KMS-11 (cell line): ENCODE data around the gene PLK2.

ENCODE experiments used
- H2AFZ ChIP-seq: fragments of 200-600 bp; sonication (generic); 2 replicates; pipeline ENCODE4 v1.6.1; 2016; ENCODE audit warnings: antibody characterized with exemption, mixed run types, low read depth
- H3K27ac ChIP-seq: fragments of 200-600 bp; sonication (generic); 2 replicates; pipeline ENCODE4 v1.6.1; 2016; ENCODE audit warnings: mild to moderate bottlenecking, mixed run types
- H3K27me3 ChIP-seq: fragments of 200-600 bp; sonication (generic); 2 replicates; pipeline ENCODE4 v1.6.1; 2017; ENCODE audit warnings: mild to moderate bottlenecking, low read depth, mixed run types, moderate library complexity; ENCODE audit not compliant: insufficient read depth
- H3K36me3 ChIP-seq: fragments of 200-600 bp; sonication (generic); 2 replicates; pipeline ENCODE4 v1.6.1; 2017; ENCODE audit warnings: mild to moderate bottlenecking, mixed run types; ENCODE audit not compliant: insufficient read depth
- H3K4me1 ChIP-seq: fragments of 200-600 bp; sonication (generic); 2 replicates; pipeline ENCODE4 v1.6.1; 2016; ENCODE audit warnings: mild to moderate bottlenecking, low read depth, mixed run types; ENCODE audit not compliant: poor library complexity, severe bottlenecking
- H3K4me2 ChIP-seq: fragments of 200-600 bp; sonication (generic); 2 replicates; pipeline ENCODE4 v1.7.0; 2016; ENCODE audit warnings: mild to moderate bottlenecking, mixed run types
- H3K4me3 ChIP-seq: fragments of 200-600 bp; sonication (generic); IDR thresholded peaks from 2 replicates; pipeline ENCODE4 v1.6.1; 2017; ENCODE audit warnings: low read depth, low read length, mixed read lengths; ENCODE audit not compliant: insufficient read depth
- H3K79me2 ChIP-seq: fragments of 200-600 bp; sonication (generic); 2 replicates; pipeline ENCODE4 v1.6.1; 2016; ENCODE audit warnings: low read depth, mixed run types; ENCODE audit not compliant: insufficient read depth
- H3K9ac ChIP-seq: fragments of 200-600 bp; sonication (generic); 2 replicates; pipeline ENCODE4 v1.6.1; 2016; ENCODE audit warnings: mild to moderate bottlenecking, mixed run types
- H4K20me1 ChIP-seq: fragments of 200-600 bp; sonication (generic); 2 replicates; pipeline ENCODE4 v1.6.1; 2016; ENCODE audit warnings: mild to moderate bottlenecking, mixed run types; ENCODE audit not compliant: insufficient read depth
- CTCF ChIP-seq: fragments of 200-600 bp; sonication (generic); conservative IDR thresholded peaks from 2 replicates; pipeline ENCODE4 v1.6.1; 2017; ENCODE audit warnings: low read depth, mild to moderate bottlenecking, antibody characterized with exemption, low read length, moderate library complexity, mixed read lengths

The PLK2 gene

GRCh38 chr5:58450018-58450417 lies 9.9 kb downstream of the PLK2 start:
- TF ChIP-seq CTCF: no peak
- no peak overlapping the region for H3K4me3 ChIP-seq
- no peak overlapping the region for H3K4me2 ChIP-seq
- no peak overlapping the region for H3K9ac ChIP-seq
- no peaks in the 10 kb centered on the region for H3K4me1 ChIP-seq
- no peaks in the 10 kb centered on the region for H3K27me3 ChIP-seq
- H2AFZ ChIP-seq: no peak overlapping the region
- no peaks in the 10 kb centered on the region for H3K36me3 ChIP-seq
- H3K27ac ChIP-seq: no peak overlapping the region
- no peaks in the 10 kb centered on the region; the same call in 1 of the 2 replicates for H4K20me1 ChIP-seq
- no peaks in the 10 kb centered on the region for H3K79me2 ChIP-seq

- H2AFZ ChIP-seq: no peak overlapping the region
- H3K27ac ChIP-seq: no peak overlapping the region
- H3K27me3 ChIP-seq: no peaks in the 10 kb centered on the region
- no peak overlapping the region for H3K9ac ChIP-seq
- no peak overlapping the region for H3K4me3 ChIP-seq
- no peaks in the 10 kb centered on the region for H3K36me3 ChIP-seq
- H3K4me2 ChIP-seq: no peak overlapping the region
- no peaks in the 10 kb centered on the region; the same call in 1 of the 2 replicates for H4K20me1 ChIP-seq
- no peaks in the 10 kb centered on the region for H3K79me2 ChIP-seq
- no peaks in the 10 kb centered on the region for H3K4me1 ChIP-seq
- no peak for TF ChIP-seq CTCF
Observed at GRCh38 chr5:58447226-58447625, 12.7 kb downstream of the PLK2 start.

GRCh38 chr5:58446024-58446423 lies 13.9 kb downstream of the PLK2 start:
- no peak for TF ChIP-seq CTCF
- H4K20me1 ChIP-seq: no peaks in the 10 kb centered on the region; the same call in 1 of the 2 replicates
- no peak overlapping the region for H3K4me3 ChIP-seq
- no peaks in the 10 kb centered on the region for H3K4me1 ChIP-seq
- H3K36me3 ChIP-seq: no peaks in the 10 kb centered on the region
- no peaks in the 10 kb centered on the region for H3K27me3 ChIP-seq
- no peak overlapping the region for H3K4me2 ChIP-seq
- no peak overlapping the region for H3K9ac ChIP-seq
- no peaks in the 10 kb centered on the region for H3K79me2 ChIP-seq
- H2AFZ ChIP-seq: no peak overlapping the region
- no peak overlapping the region for H3K27ac ChIP-seq

- Histone ChIP-seq H3K27me3 (no peaks in the 10 kb centered on the region), H3K4me1 (no peaks in the 10 kb centered on the region), H3K79me2 (no peaks in the 10 kb centered on the region), H3K4me3 (no peak overlapping the region), H3K36me3 (no peaks in the 10 kb centered on the region), H2AFZ (no peak overlapping the region), H3K9ac (no peak overlapping the region), H4K20me1 (no peaks in the 10 kb centered on the region; the same call in 1 of the 2 replicates), H3K4me2 (no peak overlapping the region), H3K27ac (no peak overlapping the region)
- TF ChIP-seq CTCF: no peak
Observed at GRCh38 chr5:58444805-58445204, 15.1 kb downstream of the PLK2 start.
